Activated T-helper 2 cell treated with anti-CD3 and anti-CD28 coated beads, Interferon-gamma antibody, Interleukin-2, Interleukin-4, amounts not matched to agents 10 μg/mL and 5 μg/mL and 100 μg/mL, durations not matched to agents 14 hours and 24 hours and 36 hours (primary cell): ENCODE results near the gene UQCC2. TPM values are rescaled to one million over a fixed set of nuclear protein-coding genes. Genes with fewer than 3 reads are reported as not detected.
A peak's percentile ranks its signal among the peaks of the same experiment; 100 is the strongest.

Source experiments
- DNase-seq: peaks from one replicate; pipeline ENCODE4 v3.0.0; 2021; ENCODE audit warnings: low spot score
- H3K27ac Mint-ChIP-seq: one replicate; pipeline ENCODE4 v1.8.0; 2021; ENCODE audit warnings: mixed read lengths
- H3K27me3 Mint-ChIP-seq: one replicate; pipeline ENCODE4 v1.8.0; 2021; ENCODE audit warnings: low read depth, mixed read lengths
- H3K36me3 Mint-ChIP-seq: one replicate; pipeline ENCODE4 v1.8.0; 2021; ENCODE audit warnings: low read depth, mixed read lengths
- H3K4me1 Mint-ChIP-seq: one replicate; pipeline ENCODE4 v1.8.0; 2021; ENCODE audit warnings: low read depth, mixed read lengths
- H3K4me3 Mint-ChIP-seq: one replicate; pipeline ENCODE4 v1.8.0; 2021; ENCODE audit warnings: low read depth, mild to moderate bottlenecking, moderate library complexity, mixed read lengths
- H3K9me3 Mint-ChIP-seq: one replicate; pipeline ENCODE4 v1.8.0; 2021; ENCODE audit warnings: mixed read lengths
- intact Hi-C: fragments of 100-400 bp; cut with micrococcal nuclease; formaldehyde crosslinking; loops from one replicate; pipeline ENCODE4 v1.15.1; 2023
- total RNA-seq: library from RNA; stranded (reverse); gene quantifications from 2 replicates; pipeline ENCODE4 v1.2.3, GENCODE V29; 2022

UQCC2 gene
- total RNA-seq, 1 donor from 2014 or later = 136 TPM

GRCh38 chr6:33717934-33718455 is 6.5 kb upstream of the UQCC2 start:
- Mint-ChIP-seq H3K27me3 (peaks cover 22% of the 10 kb centered on the region), H3K36me3 (no peaks in the 10 kb centered on the region), H3K4me1 (no peaks in the 10 kb centered on the region), H3K9me3 (no peaks in the 10 kb centered on the region), H3K27ac (no peak overlapping the region), H3K4me3 (no peak overlapping the region)
- DNase-seq = no peak
- intact Hi-C loops = no loop called here

GRCh38 chr6:33716890-33717632 is 5.6 kb upstream of the UQCC2 start:
- H3K9me3 Mint-ChIP-seq = no peaks in the 10 kb centered on the region
- H3K4me3 Mint-ChIP-seq = no peak overlapping the region
- H3K27ac Mint-ChIP-seq = no peak overlapping the region
- no peak for DNase-seq
- peaks cover under 1% of the 10 kb centered on the region for H3K4me1 Mint-ChIP-seq
- H3K27me3 Mint-ChIP-seq = peaks cover 18% of the 10 kb centered on the region
- no peaks in the 10 kb centered on the region for H3K36me3 Mint-ChIP-seq
- intact Hi-C loops = no loop called here

- Mint-ChIP-seq H3K27me3 (peaks cover 12% of the 10 kb centered on the region), H3K36me3 (no peaks in the 10 kb centered on the region), H3K4me3 (no peak overlapping the region), H3K27ac (no peak overlapping the region), H3K9me3 (no peaks in the 10 kb centered on the region), H3K4me1 (peaks cover 4% of the 10 kb centered on the region)
- intact Hi-C loops = no loop called here
- no peak for DNase-seq
These were observed 4.9 kb upstream of the UQCC2 start for GRCh38 chr6:33716379-33716778.

GRCh38 chr6:33714385-33715040 is 3.0 kb upstream of the UQCC2 start:
- intact Hi-C loops = no loop called here
- H3K36me3 Mint-ChIP-seq = peaks cover 13% of the 10 kb centered on the region

GRCh38 chr6:33713786-33714185 is 2.3 kb upstream of the UQCC2 start:
- DNase-seq = no peak
- Mint-ChIP-seq H3K9me3 (no peaks in the 10 kb centered on the region), H3K4me1 (peaks cover 22% of the 10 kb centered on the region), H3K36me3 (peaks cover 19% of the 10 kb centered on the region), H3K27ac (no peak overlapping the region), H3K27me3 (peaks cover 4% of the 10 kb centered on the region), H3K4me3 (no peak overlapping the region)
- intact Hi-C loops = no loop called here

More at GRCh38 chr6:33714385-33715040, 3.0 kb upstream of the UQCC2 start:
- Mint-ChIP-seq H3K27me3 (peaks cover 8% of the 10 kb centered on the region), H3K9me3 (no peaks in the 10 kb centered on the region), H3K4me3 (no peak overlapping the region), H3K4me1 (peaks cover 18% of the 10 kb centered on the region), H3K27ac (no peak overlapping the region)
- no peak for DNase-seq

- H3K36me3 Mint-ChIP-seq = peaks cover 27% of the 10 kb centered on the region
- H3K4me3 Mint-ChIP-seq = no peak overlapping the region
- intact Hi-C loops = no loop called here
These were observed 1.4 kb upstream of the UQCC2 start for GRCh38 chr6:33712914-33713313.

GRCh38 chr6:33710296-33711121 is 991 bp downstream of the UQCC2 start:
- no peaks in the 10 kb centered on the region for H3K9me3 Mint-ChIP-seq
- peaks cover 4% of the 10 kb centered on the region for H3K27me3 Mint-ChIP-seq
- H3K4me3 Mint-ChIP-seq = peak overlapping the region; percentile 95
- H3K4me1 Mint-ChIP-seq = peaks cover 33% of the 10 kb centered on the region
- DNase-seq = no peak
- H3K27ac Mint-ChIP-seq = peak overlapping the region; percentile 98
- peaks cover 47% of the 10 kb centered on the region for H3K36me3 Mint-ChIP-seq
- intact Hi-C loops = loop anchor here (2.0 kb wide), 1 partner anchor 78 kb away; the partner anchor contains the start of gene LEMD2

More at GRCh38 chr6:33712914-33713313, 1.4 kb upstream of the UQCC2 start:
- Mint-ChIP-seq H3K27me3 (peaks cover 4% of the 10 kb centered on the region), H3K9me3 (no peaks in the 10 kb centered on the region), H3K4me1 (peaks cover 29% of the 10 kb centered on the region), H3K27ac (no peak overlapping the region)
- DNase-seq = no peak

GRCh38 chr6:33709605-33710295 is 1.8 kb downstream of the UQCC2 start:
- H3K27me3 Mint-ChIP-seq = peaks cover 4% of the 10 kb centered on the region
- H3K9me3 Mint-ChIP-seq = no peaks in the 10 kb centered on the region
- H3K4me1 Mint-ChIP-seq = peaks cover 33% of the 10 kb centered on the region
- peak overlapping the region; percentile 95 for H3K4me3 Mint-ChIP-seq
- intact Hi-C loops = loop anchor here (2.0 kb wide), 1 partner anchor 79 kb away; the partner anchor contains the start of gene LEMD2
- H3K27ac Mint-ChIP-seq = peak overlapping the region; percentile 2
- no peak for DNase-seq
- peaks cover 47% of the 10 kb centered on the region for H3K36me3 Mint-ChIP-seq

GRCh38 chr6:33708516-33709204 is 2.8 kb downstream of the UQCC2 start:
- H3K4me1 Mint-ChIP-seq = peaks cover 33% of the 10 kb centered on the region
- peaks cover 2% of the 10 kb centered on the region for H3K27me3 Mint-ChIP-seq
- H3K9me3 Mint-ChIP-seq = no peaks in the 10 kb centered on the region
- intact Hi-C loops = no loop called here
- H3K36me3 Mint-ChIP-seq = peaks cover 51% of the 10 kb centered on the region
- DNase-seq = no peak
- H3K27ac Mint-ChIP-seq = no peak overlapping the region
- H3K4me3 Mint-ChIP-seq = no peak overlapping the region

- H3K4me3 Mint-ChIP-seq = no peak overlapping the region
- H3K27ac Mint-ChIP-seq = no peak overlapping the region
- peaks cover 51% of the 10 kb centered on the region for H3K36me3 Mint-ChIP-seq
- no peaks in the 10 kb centered on the region for H3K27me3 Mint-ChIP-seq
- H3K9me3 Mint-ChIP-seq = no peaks in the 10 kb centered on the region
- DNase-seq = no peak
- intact Hi-C loops = no loop called here
- peaks cover 33% of the 10 kb centered on the region for H3K4me1 Mint-ChIP-seq
These were observed 3.7 kb downstream of the UQCC2 start for GRCh38 chr6:33707771-33708170.

- H3K27ac Mint-ChIP-seq = no peak overlapping the region
- DNase-seq = no peak
- no peak overlapping the region for H3K4me3 Mint-ChIP-seq
- no peaks in the 10 kb centered on the region for H3K9me3 Mint-ChIP-seq
- H3K36me3 Mint-ChIP-seq = peaks cover 60% of the 10 kb centered on the region
- intact Hi-C loops = no loop called here
- peaks cover 31% of the 10 kb centered on the region for H3K4me1 Mint-ChIP-seq
- no peaks in the 10 kb centered on the region for H3K27me3 Mint-ChIP-seq
These were observed 5.4 kb downstream of the UQCC2 start for GRCh38 chr6:33705955-33706725.
